ENCODE measurements around the gene SEPTIN5.

SEPTIN5 gene

DNA sequence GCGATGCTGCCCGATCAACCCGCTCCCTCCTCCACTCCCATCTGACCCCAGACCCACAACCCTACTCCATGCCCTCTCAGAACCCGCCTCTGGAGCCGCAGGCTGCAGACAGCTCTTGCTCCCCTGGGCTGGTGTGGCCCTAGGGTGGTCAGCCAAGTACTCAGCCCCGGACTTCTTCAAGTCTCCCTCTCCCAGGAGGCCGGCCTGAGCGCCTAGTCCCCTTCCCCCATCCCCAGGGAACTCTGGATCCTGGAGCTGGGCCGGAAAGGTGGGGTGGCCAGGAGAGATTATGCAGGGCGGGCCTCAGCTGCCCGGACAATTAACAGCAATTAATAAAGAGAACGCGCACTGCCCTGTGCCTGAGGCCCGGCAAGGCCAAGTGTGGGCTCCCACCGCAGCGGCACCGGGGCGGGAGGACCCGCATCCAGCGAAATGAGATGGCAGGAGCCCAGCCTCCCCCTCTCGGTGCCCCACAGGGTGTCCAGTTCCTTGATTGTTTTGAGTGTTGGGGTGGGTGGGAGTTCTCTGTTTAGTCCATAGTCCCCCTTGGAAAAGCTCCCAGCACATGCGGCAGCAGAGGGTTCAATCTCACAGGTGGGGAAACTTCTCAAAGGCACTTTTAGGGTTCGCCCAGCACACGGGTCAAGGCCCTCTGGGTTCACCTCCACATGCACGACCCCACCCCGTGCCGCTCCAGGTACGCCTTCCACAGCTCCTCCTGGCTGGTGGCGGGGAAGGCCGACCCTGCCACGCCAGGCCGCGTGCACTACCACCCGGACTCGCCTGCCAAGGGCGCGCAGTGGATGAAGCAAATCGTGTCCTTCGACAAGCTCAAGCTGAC lies 49.4 kb downstream of the SEPTIN5 start:
- no peak for DNase-seq

DNA sequence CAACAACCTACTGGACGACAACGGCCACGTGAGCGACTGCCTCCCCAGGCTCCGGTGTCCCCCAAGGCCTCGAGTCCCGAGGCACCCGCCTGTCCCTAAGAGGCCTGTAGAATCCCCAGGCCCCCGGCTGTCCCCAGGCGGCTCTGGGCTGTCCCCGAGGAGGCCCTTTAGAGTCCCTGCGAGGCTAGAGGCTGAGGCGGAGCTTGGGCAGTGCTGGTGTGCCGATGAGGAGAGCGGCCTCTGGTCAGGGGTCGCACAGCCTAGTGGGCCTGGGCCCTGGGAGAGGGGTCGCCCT lies 49.9 kb downstream of the SEPTIN5 start:
- DNase-seq, result no peak

DNA sequence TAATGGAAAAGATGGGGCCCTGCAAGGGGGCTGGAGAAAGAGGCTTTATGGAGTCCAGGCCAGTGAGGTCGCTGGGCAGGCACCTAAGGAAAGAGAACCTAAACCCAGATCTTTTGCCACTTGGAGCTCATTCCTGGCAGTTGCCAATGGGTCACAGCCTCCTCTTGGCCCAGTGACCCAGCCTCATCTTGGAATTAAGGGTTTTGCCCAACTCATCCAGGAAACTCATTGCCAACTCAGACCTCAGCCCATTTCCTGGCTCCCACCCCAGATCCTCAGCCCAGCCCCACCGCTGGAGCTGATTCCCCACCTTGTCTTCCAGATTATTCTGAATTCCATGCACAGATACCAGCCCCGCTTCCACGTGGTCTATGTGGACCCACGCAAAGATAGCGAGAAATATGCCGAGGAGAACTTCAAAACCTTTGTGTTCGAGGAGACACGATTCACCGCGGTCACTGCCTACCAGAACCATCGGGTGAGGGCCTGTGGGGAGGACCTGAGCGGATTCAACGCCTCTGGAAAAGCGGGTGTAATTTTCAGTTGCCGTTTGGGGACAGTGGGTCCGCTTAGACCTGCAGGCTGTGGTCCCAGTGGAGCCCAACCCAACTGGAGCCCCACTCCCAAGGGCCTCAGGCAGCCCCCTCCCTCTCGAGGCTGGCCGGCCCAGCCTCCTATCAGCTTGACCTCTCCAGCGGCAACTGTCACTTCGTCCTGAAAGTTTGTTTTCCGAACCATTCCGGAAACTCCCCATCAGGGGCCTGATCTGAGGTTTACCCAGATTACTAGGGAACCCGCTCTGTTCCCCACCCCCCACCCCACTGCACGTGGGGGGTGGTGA lies 50.6 kb downstream of the SEPTIN5 start:
- no peak for DNase-seq

DNA sequence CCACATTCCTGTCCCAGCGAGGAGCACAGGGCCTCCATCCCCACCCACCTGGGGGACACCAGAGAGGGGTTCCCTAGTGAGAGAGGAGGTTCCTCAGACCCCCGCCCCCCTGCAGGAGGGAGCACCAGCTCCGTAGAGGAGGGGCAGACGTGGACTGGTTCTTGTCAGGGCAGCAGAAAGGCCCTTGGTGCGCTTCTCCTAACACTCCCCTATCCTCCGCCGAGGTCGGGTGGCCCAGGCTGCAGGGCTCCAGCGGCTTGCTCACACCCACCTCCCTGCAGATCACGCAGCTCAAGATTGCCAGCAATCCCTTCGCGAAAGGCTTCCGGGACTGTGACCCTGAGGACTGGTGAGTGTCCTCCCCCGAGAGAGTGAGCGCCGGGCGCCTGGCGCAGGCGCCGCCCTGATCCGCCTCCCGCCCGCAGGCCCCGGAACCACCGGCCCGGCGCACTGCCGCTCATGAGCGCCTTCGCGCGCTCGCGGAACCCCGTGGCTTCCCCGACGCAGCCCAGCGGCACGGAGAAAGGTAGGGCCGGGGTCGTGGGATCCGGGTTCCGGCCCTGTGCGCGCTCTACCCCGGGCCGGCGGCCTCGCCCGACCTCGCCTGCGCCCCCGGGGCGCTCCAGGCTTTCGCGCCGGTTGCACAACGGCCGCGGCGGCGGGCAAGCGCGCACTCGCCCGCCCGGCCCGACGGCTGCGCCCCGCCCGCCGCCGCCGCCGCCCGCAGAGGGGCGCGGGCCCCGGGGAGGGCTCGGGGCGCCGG lies 51.4 kb downstream of the SEPTIN5 start:
- no peak for DNase-seq

DNA sequence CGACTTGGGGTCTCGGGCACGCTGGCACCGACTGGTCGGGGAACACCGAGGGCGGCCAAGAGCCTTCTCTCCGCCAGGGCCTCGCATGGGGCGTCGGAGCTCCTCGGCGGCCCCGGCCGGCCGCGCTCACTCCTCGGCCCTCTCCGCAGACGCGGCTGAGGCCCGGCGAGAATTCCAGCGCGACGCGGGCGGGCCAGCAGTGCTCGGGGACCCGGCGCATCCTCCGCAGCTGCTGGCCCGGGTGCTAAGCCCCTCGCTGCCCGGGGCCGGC lies 51.9 kb downstream of the SEPTIN5 start:
- DNase-seq, result no peak

DNA sequence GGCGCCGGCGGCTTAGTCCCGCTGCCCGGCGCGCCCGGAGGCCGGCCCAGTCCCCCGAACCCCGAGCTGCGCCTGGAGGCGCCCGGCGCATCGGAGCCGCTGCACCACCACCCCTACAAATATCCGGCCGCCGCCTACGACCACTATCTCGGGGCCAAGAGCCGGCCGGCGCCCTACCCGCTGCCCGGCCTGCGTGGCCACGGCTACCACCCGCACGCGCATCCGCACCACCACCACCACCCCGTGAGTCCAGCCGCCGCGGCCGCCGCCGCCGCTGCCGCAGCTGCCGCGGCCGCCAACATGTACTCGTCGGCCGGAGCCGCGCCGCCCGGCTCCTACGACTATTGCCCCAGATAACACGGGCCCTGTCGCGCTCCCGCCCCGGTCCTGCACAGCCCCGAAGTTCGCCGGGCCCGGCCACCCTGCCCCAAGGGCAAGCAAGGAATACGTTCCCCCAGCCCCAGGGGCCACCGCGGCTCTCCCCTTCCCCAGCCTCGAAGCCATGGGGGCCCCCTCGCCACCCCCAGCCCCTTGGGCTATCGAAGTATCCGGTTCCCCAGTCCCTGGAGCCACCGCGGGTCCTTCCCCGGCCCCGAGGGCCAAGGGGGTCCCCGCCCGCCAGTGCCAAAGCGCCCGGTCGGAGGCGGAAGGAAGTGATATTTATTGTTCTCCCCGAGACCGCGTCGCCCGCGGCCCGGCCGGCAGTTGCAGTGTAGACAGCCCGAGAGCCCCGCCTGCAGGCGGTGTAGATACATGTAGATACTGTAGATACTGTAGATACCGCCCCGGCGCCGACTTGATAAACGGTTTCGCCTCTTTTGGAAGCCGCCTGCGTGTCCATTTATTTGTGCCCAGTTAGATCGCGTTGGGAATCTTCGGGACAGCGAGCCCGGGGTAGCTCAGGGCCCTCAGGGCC lies 52.5 kb downstream of the SEPTIN5 start:
- peak; percentile 55 to 66 for DNase-seq

DNA sequence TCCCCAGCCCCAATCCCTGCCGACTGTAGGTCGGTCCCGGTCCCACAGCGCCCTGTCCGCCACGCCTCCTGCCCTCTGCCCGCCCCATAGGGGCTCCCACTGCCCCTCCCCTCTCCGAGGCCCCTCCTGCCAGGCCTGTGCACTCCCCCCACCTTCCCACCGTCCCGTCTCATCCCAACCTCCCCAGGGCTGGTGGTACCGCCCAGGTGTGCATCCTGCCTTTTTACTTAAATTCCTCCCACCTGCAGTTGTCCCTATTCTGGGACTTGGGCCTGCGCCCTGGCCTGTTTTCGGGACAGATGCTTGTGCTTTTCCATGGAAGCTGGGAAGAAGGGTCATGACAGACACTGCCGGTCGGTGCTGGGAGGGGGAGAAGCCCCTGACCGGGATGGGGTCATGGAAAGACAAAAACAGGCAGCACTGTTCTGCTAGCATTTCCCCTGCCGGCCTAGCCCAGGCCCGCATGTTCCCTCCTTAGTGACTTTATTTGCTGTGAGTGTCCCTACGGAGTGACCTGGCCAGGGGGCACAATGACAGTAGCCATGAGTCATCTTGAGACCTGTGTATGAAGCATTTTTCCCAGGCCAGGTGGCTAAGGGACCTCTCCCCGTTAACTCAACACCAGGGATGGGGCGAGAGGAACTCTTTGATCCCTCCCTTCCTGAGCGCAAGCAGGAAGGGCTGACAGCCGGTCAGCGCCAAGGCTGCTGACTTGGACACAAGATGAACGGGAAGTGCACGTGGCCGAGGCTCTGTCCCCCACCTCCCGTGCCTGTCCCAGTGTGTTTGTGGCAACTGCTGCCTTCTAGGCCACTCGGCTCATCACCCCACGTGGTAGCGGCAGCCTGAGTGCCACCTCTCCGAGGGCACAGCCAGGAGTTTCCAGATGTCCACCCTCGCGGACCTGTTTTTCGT lies 53.4 kb downstream of the SEPTIN5 start:
- no peak for DNase-seq

DNA sequence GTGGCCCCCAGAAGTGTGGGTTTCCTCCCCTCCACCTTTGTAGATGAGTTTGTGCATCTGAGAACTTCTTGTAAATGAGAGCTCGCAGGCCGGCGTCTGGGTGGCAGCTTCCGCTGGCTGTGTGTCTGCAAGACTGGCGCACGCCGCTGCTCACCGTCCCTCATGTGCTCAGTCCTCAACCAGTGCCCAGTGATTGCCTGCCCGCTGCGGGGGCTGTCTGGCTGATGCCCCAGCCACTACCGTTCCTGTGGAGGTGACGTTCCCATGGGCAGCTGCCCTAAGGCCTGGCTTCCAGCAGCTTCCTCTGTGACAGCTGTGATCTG lies 55.1 kb downstream of the SEPTIN5 start:
- no peak for DNase-seq

DNA sequence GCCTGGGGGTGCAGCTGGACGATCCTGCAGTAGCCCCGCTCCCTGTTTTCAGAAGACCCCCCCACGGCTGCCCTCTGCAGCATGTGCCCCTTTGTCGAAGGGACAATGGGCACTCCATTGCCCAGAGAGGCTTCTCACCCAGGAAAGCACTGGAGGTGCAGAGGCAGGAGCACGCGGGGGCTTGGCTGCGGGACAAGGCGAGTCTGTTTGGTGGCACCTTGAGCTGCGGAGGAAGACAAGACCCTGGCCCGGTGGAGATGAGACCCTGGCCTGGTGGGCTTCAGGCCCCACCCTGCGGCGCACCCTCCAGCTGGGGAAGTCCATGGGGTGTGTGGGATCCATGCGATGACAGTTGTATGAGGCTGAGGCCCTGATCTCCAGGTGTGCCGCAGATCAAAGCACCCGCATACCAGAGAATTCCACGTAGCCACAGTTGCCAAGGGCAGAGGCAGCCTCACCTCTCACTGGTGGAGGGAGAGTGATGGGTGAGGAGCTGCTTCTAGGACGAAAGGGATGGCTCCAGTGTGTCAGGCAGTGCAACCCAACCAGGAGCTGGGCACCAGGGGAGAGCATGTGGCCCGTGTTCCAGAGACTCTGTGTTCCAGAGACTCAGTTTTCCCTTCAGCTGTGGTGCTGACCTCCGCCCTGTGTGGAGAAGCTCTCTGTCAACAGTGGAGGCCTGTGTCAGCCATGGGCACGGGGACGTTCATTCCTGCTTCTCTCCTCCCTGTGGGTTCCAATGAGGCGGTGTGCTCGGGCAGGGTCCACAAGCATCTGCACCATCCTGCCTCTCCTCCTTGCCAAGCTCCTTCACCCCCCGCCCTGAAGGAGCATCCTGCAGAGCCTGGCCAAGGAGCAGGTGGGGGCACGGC lies 56.3 kb downstream of the SEPTIN5 start:
- DNase-seq, result no peak

DNA sequence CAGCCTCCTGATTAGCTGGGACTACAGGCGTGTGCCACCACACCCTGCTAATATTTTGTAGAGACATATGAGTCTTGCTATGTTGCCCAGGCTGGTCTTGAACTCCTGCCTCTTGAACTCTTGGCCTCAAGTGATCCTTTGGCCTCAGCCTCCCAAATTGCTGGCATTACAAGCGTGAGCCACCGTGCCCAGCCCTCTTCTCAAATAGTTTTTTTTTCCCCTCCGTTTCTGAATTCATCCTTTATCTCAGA lies 58.0 kb downstream of the SEPTIN5 start:
- DNase-seq, result no peak
